ENCODE measurements around the gene QKI. TPM values are rescaled to one million over a fixed set of nuclear protein-coding genes. Genes with fewer than 3 reads are reported as not detected.
"Not testable (repeated sequence)": the region's sequence is repeated elsewhere in the genome, so short reads cannot be mapped to it uniquely, and the experiment has no call there.

Gene QKI
- total and polyA plus RNA-seq, 4 donors = 27.1 to 213 (median 89.5) TPM

DNA sequence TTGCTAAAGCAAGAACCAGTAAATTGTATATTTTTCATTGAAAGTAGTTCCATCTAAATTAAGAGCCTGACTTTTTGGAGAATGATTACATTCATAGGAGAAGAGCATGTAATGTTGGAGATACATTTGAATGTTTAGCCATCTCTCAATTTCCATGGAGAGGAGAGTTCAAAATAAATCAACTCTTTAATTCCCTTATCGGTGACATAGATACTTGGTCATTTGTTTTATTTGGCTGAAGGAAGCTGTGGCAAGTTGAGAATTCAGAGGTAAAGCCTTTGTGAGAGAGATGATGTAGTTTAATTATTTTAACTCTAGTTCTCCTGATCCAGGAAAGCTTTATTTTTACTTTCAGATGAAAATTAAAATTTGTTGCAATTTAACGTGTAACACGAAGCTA, 22.3 kb downstream of the QKI start:
- no peaks in the 10 kb centered on the region for H3K27me3 ChIP-seq (ENCODE audit: control insufficient read depth in 1 of 2, insufficient read depth in 2 of 2, low read length in 1 of 2)
- WGBS, 2 donors = 50 to 53% methylated on average over 3 of the region's 3 CpGs
- peaks cover 0 to 11% of the 10 kb centered on the region in 2 donors for H3K4me1 ChIP-seq (ENCODE audit: control insufficient read depth in 1 of 2, insufficient read depth in 2 of 2, low read length in 2 of 2)
- intact Hi-C loops (cut with DNase I) = no loop called here
- no peaks in the 10 kb centered on the region for H3K9me3 ChIP-seq (ENCODE audit: control insufficient read depth, low read length)
- H3K27ac ChIP-seq (ENCODE audit: low read depth in 1 of 2, low read length in 2 of 2) = no peak overlapping the region
- no peak for ATAC-seq (ENCODE audit: low FRiP score)
- no peak overlapping the region for H3K4me3 ChIP-seq (ENCODE audit: low read length in 2 of 2)
- H3K36me3 ChIP-seq (ENCODE audit: control insufficient read depth in 1 of 2, insufficient read depth in 2 of 2, low read length in 1 of 2) = no peaks in the 10 kb centered on the region
- DNase-seq = no peak

GRCh38 chr6:163437466-163437865, 22.9 kb downstream of the QKI start:
- Histone ChIP-seq H3K9me3 (ENCODE audit: control insufficient read depth, low read length) (no peaks in the 10 kb centered on the region), H3K4me3 (ENCODE audit: low read length in 2 of 2) (no peak overlapping the region), H3K27ac (ENCODE audit: low read depth in 1 of 2, low read length in 2 of 2) (no peak overlapping the region), H3K36me3 (ENCODE audit: control insufficient read depth in 1 of 2, insufficient read depth in 2 of 2, low read length in 1 of 2) (no peaks in the 10 kb centered on the region), H3K4me1 (ENCODE audit: control insufficient read depth in 1 of 2, insufficient read depth in 2 of 2, low read length in 2 of 2) (peaks cover 0 to 12% of the 10 kb centered on the region in 2 donors), H3K27me3 (ENCODE audit: control insufficient read depth in 1 of 2, insufficient read depth in 2 of 2, low read length in 1 of 2) (no peaks in the 10 kb centered on the region)
- ATAC-seq (ENCODE audit: low FRiP score) = no peak
- intact Hi-C loops (cut with DNase I) = no loop called here
- 66 to 67% methylated on average over 3 of the region's 3 CpGs for WGBS, 2 donors
- DNase-seq = no peak

DNA sequence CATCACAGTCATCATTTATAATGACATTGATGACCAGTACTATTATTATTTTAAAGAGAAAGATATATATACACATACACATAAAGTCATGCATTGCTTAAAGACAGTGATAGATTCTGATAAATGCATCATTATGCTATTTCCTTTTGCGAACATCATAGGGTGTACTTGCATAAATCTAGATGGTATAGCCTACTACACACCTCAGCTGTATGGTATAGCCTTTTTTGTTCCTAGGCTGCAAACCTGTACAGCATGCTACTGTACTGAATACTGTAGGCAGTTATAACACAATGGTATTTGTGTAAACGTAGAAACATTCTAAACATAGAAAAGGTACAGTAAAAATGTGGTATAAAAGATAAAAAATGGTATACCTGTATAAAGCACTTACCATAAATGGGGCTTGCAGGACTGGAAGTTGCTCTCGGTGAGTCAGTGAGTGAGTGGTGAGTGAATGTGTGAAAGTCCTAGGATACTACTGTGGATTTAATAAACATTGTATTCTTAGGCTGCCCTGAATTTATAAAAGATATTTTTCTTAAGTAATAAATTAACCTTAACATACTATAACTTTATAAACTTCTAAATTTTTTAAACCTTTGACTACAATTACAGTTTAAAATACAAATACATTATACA, 23.9 kb downstream of the QKI start:
- H3K4me1 ChIP-seq (ENCODE audit: control insufficient read depth in 1 of 2, insufficient read depth in 2 of 2, low read length in 2 of 2) = peaks cover 0 to 12% of the 10 kb centered on the region in 2 donors
- no peaks in the 10 kb centered on the region for H3K9me3 ChIP-seq (ENCODE audit: control insufficient read depth, low read length)
- H3K27ac ChIP-seq (ENCODE audit: low read depth in 1 of 2, low read length in 2 of 2) = no peak overlapping the region
- H3K4me3 ChIP-seq (ENCODE audit: low read length in 2 of 2) = no peak overlapping the region
- H3K36me3 ChIP-seq (ENCODE audit: control insufficient read depth in 1 of 2, insufficient read depth in 2 of 2, low read length in 1 of 2) = no peaks in the 10 kb centered on the region
- DNase-seq = no peak
- no peaks in the 10 kb centered on the region for H3K27me3 ChIP-seq (ENCODE audit: control insufficient read depth in 1 of 2, insufficient read depth in 2 of 2, low read length in 1 of 2)
- ATAC-seq (ENCODE audit: low FRiP score) = no peak
- intact Hi-C loops (cut with DNase I) = no loop called here
- WGBS, 2 donors = 41 to 44% methylated on average over 3 of the region's 3 CpGs

DNA sequence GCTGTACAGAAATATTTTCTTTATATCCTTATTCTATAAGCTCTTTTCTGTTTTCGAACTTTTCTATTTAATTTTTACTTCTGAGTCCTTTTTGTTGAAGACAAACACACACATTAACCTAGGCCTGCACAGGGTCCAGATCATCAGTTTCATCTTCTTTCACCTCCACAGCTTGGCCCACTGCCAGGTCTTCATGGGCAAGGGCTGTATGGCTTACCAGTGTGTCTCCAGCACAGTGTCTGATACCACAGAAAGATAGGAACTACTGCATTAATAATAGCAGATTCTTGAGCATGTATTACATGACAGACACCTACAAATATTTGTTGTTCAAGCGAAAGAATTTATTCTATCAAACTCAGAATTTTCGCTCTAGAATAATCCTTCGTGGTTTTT, 24.4 kb downstream of the QKI start:
- intact Hi-C loops (cut with DNase I) = no loop called here
- Histone ChIP-seq H3K9me3 (ENCODE audit: control insufficient read depth, low read length) (no peaks in the 10 kb centered on the region), H3K4me1 (ENCODE audit: control insufficient read depth in 1 of 2, insufficient read depth in 2 of 2, low read length in 2 of 2) (peaks cover 0 to 12% of the 10 kb centered on the region in 2 donors), H3K36me3 (ENCODE audit: control insufficient read depth in 1 of 2, insufficient read depth in 2 of 2, low read length in 1 of 2) (no peaks in the 10 kb centered on the region), H3K27me3 (ENCODE audit: control insufficient read depth in 1 of 2, insufficient read depth in 2 of 2, low read length in 1 of 2) (no peaks in the 10 kb centered on the region), H3K4me3 (ENCODE audit: low read length in 2 of 2) (no peak overlapping the region), H3K27ac (ENCODE audit: low read depth in 1 of 2, low read length in 2 of 2) (no peak overlapping the region)
- peak; percentile 46 to 81 for DNase-seq
- no peak for ATAC-seq (ENCODE audit: low FRiP score)
- WGBS, 2 donors = 94 to 95% methylated on average over 4 of the region's 4 CpGs

GRCh38 chr6:163439390-163439789, 24.9 kb downstream of the QKI start:
- WGBS, 2 donors = 89 to 96% methylated on average over 10 of the region's 10 CpGs
- ATAC-seq (ENCODE audit: low FRiP score); H3K27me3 ChIP-seq (ENCODE audit: control insufficient read depth in 1 of 2, insufficient read depth in 2 of 2, low read length in 1 of 2); H3K9me3 ChIP-seq (ENCODE audit: control insufficient read depth, low read length); DNase-seq; intact Hi-C loops (cut with DNase I); H3K27ac ChIP-seq (ENCODE audit: low read depth in 1 of 2, low read length in 2 of 2); H3K4me3 ChIP-seq (ENCODE audit: low read length in 2 of 2); H3K36me3 ChIP-seq (ENCODE audit: control insufficient read depth in 1 of 2, insufficient read depth in 2 of 2, low read length in 1 of 2): not testable (repeated sequence)
- peaks cover 0 to 12% of the 10 kb centered on the region in 2 donors for H3K4me1 ChIP-seq (ENCODE audit: control insufficient read depth in 1 of 2, insufficient read depth in 2 of 2, low read length in 2 of 2)

DNA sequence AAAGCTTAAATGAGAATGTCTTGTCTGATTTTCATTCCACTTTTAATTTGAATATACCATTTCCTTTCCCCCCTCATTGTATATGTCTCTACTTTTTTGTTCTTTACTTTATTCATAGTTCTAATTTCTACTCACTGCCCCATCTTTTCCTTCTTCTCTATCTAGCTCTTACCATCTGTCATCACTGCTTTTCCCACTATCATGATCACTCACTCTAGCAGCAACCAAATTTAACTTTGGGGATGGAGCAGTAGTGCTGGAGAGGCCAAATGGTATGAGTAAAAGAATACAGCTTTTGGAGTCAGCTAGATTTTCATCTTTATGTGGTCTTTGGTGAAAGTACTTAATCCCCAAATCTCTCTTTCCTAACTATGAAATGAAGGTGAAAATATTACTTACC, 25.5 kb downstream of the QKI start:
- intact Hi-C loops (cut with DNase I) = no loop called here
- Histone ChIP-seq H3K27me3 (ENCODE audit: control insufficient read depth in 1 of 2, insufficient read depth in 2 of 2, low read length in 1 of 2) (no peaks in the 10 kb centered on the region), H3K4me3 (ENCODE audit: low read length in 2 of 2) (no peak overlapping the region), H3K27ac (ENCODE audit: low read depth in 1 of 2, low read length in 2 of 2) (no peak overlapping the region), H3K36me3 (ENCODE audit: control insufficient read depth in 1 of 2, insufficient read depth in 2 of 2, low read length in 1 of 2) (no peaks in the 10 kb centered on the region), H3K4me1 (ENCODE audit: control insufficient read depth in 1 of 2, insufficient read depth in 2 of 2, low read length in 2 of 2) (peaks cover 0 to 12% of the 10 kb centered on the region in 2 donors), H3K9me3 (ENCODE audit: control insufficient read depth, low read length) (no peaks in the 10 kb centered on the region)
- ATAC-seq (ENCODE audit: low FRiP score) (no peak), DNase-seq (no peak)

- Histone ChIP-seq H3K36me3 (ENCODE audit: control insufficient read depth in 1 of 2, insufficient read depth in 2 of 2, low read length in 1 of 2) (no peaks in the 10 kb centered on the region), H3K9me3 (ENCODE audit: control insufficient read depth, low read length) (no peaks in the 10 kb centered on the region), H3K27ac (ENCODE audit: low read depth in 1 of 2, low read length in 2 of 2) (no peak overlapping the region), H3K4me1 (ENCODE audit: control insufficient read depth in 1 of 2, insufficient read depth in 2 of 2, low read length in 2 of 2) (peaks cover 0 to 12% of the 10 kb centered on the region in 2 donors), H3K4me3 (ENCODE audit: low read length in 2 of 2) (no peak overlapping the region), H3K27me3 (ENCODE audit: control insufficient read depth in 1 of 2, insufficient read depth in 2 of 2, low read length in 1 of 2) (no peaks in the 10 kb centered on the region)
- DNase-seq (no peak), ATAC-seq (ENCODE audit: low FRiP score) (no peak)
- intact Hi-C loops (cut with DNase I) = no loop called here
- 94 to 95% methylated on average over 2 of the region's 2 CpGs for WGBS, 2 donors
These were observed 27.8 kb downstream of the QKI start for GRCh38 chr6:163442336-163442735.

DNA sequence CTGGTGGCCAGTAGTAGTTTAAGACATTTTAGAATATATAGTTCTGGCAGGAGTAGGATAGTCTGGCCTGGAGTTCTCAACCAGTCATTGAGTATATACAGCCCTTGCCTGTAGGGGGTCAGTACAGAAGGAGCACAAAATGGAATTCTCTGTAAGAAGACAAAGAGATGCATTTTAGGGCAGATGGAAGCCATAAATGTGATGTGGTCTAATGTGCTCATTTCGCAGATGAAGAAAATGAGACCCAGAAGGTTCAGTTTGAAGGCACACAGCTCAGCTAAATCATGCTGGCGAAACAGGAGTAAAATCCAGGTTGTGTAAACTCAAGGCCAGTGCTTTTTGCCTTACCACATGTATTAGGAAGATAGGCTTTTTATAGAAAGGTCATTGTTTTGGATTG, 29.6 kb downstream of the QKI start:
- Histone ChIP-seq H3K4me1 (ENCODE audit: control insufficient read depth in 1 of 2, insufficient read depth in 2 of 2, low read length in 2 of 2) (peaks cover 0 to 10% of the 10 kb centered on the region in 2 donors), H3K4me3 (ENCODE audit: low read length in 2 of 2) (no peak overlapping the region), H3K9me3 (ENCODE audit: control insufficient read depth, low read length) (no peaks in the 10 kb centered on the region), H3K27ac (ENCODE audit: low read depth in 1 of 2, low read length in 2 of 2) (no peak overlapping the region), H3K36me3 (ENCODE audit: control insufficient read depth in 1 of 2, insufficient read depth in 2 of 2, low read length in 1 of 2) (no peaks in the 10 kb centered on the region), H3K27me3 (ENCODE audit: control insufficient read depth in 1 of 2, insufficient read depth in 2 of 2, low read length in 1 of 2) (no peaks in the 10 kb centered on the region)
- intact Hi-C loops (cut with DNase I) = no loop called here
- DNase-seq (no peak), ATAC-seq (ENCODE audit: low FRiP score) (no peak)
- WGBS, 2 donors = 95% methylated on average over 2 of the region's 2 CpGs

DNA sequence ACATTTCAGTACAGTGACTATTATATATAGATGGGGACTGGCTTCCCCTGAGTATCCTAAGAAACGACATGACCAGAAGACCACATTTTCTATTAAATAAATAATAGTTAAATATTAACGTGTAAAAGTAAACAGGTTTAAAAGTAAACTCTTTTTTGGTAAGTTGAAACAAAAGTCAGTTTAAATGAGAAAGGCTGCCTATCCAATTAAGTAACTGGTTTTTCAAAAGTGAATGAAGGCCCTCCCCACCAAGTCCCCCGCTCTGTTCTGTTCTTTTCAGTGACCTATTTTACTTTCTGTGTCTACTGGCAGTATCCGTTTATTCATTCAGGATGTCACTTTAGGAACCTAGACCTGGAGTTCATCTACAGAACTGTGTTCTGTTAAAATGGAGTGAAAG, 32.0 kb downstream of the QKI start:
- no peak overlapping the region for H3K4me3 ChIP-seq (ENCODE audit: low read length in 2 of 2)
- H3K9me3 ChIP-seq (ENCODE audit: control insufficient read depth, low read length) = no peaks in the 10 kb centered on the region
- 63 to 65% methylated on average over 4 of the region's 4 CpGs for WGBS, 2 donors
- H3K27me3 ChIP-seq (ENCODE audit: control insufficient read depth in 1 of 2, insufficient read depth in 2 of 2, low read length in 1 of 2) = no peaks in the 10 kb centered on the region
- H3K36me3 ChIP-seq (ENCODE audit: control insufficient read depth in 1 of 2, insufficient read depth in 2 of 2, low read length in 1 of 2) = no peaks in the 10 kb centered on the region
- peaks cover 0 to 7% of the 10 kb centered on the region in 2 donors for H3K4me1 ChIP-seq (ENCODE audit: control insufficient read depth in 1 of 2, insufficient read depth in 2 of 2, low read length in 2 of 2)
- intact Hi-C loops (cut with DNase I) = no loop called here
- no peak for ATAC-seq (ENCODE audit: low FRiP score)
- no peak overlapping the region for H3K27ac ChIP-seq (ENCODE audit: low read depth in 1 of 2, low read length in 2 of 2)
- no peak for DNase-seq
